RKO (cell line): ENCODE data around the gene GDA.

ENCODE experiments used
- DNase-seq: peaks from one replicate; pipeline ENCODE4 v3.0.0-alpha.2; 2016; ENCODE audit warnings: low spot score

GDA gene

DNA sequence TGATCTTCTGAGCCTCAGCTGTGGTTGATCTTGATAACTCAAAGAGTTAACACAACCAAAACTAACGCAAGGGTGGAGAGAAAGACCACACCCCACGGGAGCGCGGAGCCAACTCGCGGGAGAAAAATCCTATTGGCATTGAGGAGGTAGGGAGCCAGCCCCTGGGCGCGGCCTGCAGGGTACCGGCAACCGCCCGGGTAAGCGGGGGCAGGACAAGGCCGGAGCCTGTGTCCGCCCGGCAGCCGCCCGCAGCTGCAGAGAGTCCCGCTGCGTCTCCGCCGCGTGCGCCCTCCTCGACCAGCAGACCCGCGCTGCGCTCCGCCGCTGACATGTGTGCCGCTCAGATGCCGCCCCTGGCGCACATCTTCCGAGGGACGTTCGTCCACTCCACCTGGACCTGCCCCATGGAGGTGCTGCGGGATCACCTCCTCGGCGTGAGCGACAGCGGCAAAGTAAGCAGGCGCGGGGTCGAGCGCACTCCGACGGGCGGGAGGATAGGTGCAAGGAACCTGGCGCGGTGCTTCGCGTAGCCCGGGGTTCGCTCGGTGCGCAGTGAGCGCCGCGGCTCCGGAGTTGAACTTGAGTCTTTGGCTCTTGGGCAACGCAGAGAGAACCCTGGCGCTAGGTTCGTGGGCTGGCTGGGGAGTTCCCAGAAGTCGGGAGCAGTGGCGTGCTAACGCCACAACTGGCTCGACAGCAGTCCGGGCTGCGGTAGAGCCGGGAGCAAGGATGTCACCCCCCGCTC is at the start of gene GDA:
Gene GDA, plus strand, starts transcription at position 210 of the 745 bp plus-strand sequence. Its CDS starts 120 bp downstream, at position 330.
- no peak for DNase-seq

DNA sequence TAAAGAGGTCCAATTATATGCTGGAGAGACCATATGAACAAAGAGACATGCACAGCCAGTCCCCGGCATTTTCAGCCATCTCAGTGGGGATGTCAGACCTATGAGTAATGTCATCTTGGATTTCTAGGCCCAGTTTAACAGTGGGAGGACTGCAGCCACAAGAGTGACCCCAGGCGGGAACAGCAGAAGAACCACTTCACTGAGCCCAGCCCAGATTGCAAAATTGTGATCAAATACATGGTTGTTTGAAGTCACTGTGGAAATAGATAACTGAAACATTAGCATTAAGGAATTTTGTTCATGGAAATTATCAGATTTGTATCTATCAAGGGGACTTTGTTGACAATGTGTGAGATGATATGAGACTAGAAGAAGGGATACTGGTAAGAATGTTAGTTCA is 46.7 kb upstream of the GDA start:
- DNase-seq: no peak

DNA sequence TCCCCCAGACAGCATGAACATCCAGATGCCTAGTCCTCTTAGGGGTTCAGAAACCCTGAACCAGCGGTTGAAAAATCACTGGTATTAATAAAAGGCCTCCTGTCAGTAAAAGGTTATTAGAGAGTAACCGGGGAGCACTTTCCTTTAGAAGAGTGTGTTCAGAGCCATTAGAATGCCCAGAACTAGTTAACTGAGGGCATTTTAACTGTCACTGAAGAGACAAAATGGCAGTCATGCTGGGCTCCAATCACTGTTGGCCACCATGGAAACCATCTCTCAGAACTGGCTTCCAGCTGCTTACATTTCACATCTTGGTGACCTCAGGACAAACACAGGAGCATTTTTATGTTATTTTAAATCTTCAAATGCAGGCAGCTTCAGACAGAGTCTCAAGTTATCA is 36.2 kb upstream of the GDA start:
- no peak for DNase-seq

DNA sequence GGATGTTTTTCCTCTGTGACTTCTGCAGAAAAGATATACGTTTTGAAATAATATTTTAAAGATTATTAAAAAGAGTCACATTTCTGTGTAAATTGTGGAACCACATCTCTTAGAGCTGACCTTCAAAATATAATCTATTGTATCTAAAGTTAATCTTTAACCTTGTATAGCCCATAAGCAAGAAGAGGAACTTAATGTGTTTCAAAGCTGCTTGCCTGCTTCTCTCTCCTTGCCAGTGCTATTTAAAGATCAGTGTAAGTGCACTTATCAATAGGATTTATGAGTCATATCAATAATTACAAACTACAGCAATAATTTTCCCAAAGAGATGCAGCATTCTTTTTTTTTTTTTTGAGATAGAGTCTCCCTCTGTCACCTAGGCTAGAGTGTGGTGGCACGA is 29.4 kb upstream of the GDA start:
- DNase-seq: no peak

DNA sequence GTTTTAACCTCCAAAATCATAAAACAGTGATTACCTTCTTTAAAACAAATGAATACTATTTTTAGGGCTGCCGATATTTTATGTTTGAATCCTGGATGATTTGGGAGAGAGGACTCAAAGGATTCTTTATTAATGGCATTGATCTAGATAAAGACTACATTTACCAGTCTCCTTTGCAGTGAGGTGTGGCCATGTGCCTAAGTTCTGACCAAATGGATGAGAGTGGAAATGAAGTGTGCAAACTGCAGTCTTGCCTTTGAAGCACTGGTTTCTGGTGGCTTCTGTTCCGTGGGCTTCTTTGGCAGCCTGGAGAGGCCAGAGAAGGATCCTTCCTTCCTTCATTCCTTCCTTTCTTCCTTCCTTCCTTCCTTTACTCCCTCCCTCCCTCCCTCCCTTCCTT is 24.3 kb upstream of the GDA start:
- no peak for DNase-seq

DNA sequence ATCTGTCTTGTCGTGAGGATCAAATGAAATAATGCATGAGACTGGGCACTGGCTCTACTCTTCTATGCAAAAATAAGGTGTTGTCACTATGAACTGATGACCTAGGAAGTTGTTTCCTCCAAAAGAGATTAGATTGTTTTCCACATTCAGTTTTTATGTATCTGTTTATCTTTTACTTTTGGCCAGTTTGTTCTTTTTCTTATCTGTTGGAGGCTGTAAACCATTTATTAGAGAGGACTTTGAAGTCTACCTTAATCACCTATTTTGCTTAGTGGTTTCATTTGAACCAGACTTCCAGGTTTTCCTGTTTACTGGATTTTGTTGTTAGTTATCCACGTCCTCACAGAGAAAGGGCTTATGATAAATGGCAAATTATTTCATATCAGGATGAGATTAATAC is 21.5 kb upstream of the GDA start:
- no peak for DNase-seq

DNA sequence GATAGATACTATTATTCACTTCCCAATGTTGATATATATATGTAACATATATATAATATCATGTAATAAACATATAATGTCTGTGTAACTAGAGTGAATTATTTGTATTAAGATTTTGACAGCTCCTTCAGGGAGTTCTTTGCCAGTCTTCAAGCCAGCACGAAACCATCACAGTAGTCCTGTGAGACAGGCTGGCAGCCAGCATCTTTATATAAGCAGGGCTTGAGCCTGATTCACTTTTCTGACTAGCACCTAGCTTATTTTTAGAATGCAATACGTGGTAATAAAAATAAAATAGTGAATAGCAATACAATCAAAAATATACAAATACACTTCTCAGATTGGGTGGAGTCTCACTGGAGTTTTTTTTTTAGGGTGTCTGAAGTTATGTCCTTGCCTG is 20.7 kb upstream of the GDA start:
- DNase-seq: no peak

DNA sequence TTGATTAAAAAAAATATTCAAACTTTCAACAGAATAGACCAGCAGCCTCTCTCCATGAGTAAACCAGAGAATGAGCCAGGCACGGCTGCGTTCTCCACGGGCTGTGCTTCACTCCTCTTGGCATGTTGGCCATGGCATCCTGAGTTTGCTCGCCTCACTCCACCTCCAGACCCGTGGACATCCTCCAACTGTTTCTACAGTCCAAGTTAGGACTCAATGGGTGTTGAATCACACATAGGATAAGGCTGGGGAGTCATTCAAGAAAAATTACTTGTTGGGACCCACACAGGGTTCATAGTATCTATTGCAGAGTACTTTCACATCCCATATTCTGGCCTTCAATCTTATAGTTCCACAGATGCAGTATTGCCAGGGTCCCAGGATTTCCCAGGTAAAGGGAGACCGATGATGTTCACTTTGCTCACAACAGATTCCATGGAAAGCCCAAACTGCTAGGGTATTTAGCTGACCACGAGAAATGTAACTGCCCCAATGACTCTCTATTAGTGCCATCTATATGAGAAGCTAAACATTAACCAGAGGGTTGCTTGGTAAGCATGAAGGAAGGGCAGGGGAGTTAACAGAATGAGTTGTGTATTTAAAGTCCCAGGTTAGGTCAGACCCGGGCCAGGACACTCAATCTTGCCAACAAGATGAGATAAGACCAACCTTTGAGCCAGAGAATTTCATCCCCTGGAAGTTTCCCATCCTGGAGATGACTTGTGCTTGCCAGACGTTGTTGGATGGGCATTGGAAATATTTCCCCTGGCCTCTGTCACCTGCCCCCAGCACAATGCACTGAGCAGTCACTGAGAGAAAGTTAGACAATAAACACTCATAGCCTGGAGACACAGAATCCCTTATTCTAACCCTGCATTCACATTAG is 19.7 kb upstream of the GDA start:
- no peak for DNase-seq

DNA sequence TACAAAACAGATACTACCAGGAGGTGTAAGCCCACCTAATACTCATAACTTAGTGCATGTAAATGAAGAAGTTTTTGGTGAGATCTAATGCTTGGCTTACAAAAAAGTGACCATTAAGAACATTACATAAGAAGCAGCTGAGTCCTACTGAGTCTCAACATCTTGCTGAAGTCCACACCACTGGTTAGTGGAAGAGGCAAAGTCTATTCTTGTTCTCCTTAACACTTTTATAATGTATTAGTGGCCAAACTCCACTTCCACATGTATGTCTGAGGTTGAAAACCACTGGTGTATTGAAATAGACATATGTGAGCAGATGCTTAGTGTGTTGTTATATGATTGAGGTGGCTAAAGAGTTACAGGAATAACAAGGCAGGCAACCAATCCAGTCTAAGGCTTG is 18.9 kb upstream of the GDA start:
- no peak for DNase-seq

DNA sequence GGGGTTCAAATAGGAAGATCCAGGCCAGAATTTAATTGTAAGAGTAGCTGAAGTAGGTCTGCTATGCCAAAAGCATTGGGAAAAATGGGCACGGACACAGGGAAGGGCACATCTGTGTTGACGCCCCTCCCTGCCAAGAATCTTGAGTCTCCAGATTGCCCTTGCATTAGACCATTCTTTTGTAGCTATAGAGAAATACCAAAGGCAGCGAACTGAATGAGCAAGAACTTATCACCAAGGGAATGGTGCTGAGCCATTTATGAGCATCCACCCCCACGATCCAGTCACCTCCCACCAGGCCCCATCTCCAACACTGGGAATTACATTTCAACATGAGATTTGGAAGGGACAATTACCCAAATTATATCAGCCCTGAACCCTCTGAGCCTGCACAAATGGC is 18.0 kb upstream of the GDA start:
- no peak for DNase-seq

DNA sequence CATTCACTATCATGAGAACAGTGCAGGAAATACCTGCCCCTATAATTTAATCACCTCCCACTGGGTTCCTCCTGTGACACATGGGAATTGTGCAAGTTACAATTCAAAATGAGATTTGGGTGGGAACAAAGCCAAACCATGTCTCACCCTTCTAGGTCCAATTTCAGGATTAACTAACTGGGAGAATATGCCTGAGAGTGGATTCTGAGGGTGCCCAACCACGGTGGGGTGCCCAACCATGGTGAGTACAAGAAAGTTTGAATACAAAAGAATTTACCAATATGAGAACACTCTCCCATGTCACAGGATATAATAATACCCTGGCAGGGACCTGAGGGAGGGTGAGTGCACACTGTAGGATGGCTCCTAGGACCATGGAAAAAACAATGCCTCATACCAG is 17.2 kb upstream of the GDA start:
- DNase-seq: no peak

DNA sequence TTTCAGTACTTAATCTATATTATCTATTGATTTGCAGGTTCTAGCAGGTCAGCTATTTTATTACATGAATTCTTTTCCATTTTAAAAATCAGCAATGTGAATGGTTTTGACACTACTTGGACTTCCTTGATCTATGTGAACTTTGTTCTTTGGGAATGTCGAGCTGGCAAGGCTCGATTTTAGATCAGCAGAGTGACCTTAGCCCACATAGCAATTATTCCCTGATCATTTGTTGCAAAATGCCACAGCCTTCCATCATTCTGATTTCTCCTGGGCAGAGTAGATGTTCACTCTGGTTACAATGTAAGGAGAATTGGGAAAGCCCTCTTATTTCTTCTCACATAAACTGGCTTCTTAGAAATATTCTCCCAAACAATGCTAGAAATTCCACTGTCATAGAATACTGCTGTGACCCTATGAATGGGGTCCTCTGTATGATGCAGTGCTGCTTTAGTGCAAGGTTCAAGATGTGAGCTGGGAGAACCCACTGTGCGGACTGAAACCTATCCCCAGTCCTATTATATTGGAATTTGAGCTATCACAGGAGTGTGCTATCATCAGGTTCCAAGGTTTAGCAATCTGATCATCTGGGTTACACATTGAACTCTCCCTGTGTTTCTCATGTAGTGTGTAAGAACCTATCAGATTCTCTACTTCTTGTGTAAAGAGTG is 15.7 kb upstream of the GDA start:
- no peak for DNase-seq

DNA sequence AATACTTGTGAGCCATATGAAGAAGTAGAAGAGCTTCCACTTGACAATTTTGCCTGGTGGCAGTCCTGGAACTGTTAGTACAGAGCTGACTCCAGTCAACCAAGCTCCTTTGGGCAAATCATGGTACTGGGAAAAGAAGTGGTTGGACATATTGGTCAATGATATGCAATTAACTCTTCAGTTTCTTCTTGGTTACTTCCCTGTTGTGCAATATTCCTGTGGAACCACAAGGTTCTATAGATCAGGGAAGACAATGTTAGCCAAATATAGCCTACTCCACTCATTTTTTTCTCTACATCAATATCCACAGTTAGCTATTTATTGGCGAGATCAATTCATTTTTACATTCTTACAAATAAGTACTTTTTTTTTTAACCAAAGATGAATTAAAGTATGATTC is 14.4 kb upstream of the GDA start:
- no peak for DNase-seq

DNA sequence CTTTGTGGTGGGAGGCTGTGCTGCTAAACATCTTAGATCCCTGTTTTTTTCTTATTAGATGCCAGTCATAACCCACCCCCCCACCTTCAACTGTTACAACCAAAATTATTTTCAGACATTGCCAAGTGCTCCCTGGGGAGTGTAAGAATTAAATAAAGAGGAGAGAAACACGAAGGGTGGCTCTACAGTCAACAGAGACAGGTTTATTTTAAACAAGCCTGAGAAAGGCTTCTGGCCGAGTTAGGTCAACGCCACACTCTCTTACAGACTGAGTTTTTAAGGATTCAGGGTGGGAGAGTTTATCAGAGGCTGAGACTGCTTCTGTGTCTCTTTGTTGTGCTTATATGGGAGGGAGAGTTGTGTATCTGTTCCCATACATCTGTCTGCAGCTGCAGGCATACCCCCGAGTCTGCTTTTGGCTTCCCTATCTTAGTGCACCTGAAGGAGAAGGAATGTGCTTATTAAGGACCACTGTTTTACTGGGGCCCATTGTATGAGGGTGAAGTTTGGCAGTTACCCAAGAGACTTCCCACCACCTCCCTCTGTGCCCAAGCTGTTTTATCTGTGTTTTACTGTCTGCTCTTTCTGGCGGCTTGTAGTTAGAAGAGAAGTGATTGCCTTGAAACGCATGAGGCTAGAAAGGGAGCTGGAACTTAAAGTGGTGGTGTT is 11.4 kb upstream of the GDA start:
- no peak for DNase-seq

DNA sequence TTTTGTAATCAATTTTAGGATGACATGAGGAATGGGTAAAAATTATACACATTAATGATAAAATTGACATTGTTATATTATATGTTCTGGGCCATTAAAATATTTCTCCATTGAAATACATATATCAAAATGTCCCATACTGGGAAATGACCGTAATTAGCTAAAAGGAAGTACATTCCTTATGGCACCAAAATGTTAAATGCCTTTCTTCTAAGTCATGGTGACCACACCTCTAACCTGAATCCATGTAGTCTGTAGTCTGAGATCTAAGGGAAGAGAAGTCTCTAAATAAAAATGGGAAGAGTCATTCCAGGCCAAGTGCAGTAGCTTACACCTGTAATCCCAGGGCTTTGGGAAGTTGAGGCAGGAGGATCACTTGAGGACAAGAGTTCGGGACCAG is 10.0 kb upstream of the GDA start:
- DNase-seq: no peak

DNA sequence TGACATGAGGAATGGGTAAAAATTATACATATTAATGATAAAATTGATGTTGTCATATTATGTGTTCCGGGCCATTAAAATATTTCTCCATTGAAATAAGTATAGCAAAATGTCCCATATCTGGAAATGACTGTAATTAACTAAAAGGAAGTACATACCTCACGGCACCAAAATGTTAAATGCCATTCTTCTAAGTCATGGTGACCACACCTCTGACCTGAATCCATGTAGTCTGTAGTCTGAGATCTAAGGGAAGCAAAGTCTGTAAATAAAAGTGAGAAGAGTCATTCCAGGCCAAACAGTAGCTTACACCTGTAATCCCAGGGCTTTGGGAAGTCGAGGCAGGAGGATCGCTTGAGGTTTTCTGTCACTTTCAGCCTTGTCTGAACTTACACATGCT is 8.7 kb upstream of the GDA start:
- no peak for DNase-seq

DNA sequence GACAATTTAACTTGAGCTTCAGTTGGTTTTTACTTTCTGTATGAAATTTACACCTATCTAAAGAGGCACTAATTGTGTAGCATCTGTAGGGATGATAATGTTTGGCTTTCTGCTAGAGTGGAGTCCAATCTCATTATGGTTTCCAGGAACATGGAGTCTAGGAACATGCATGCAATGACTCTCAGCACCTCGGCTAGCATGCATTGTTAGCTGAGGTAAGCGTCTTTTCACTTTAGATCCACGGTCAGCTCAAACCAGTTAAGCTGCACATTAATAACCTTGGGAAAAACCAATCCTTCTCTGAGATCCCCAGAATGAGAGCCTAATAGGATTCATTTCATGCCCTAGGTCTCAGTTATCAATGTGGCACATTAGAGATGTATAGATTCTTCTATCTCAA is 7.8 kb upstream of the GDA start:
- DNase-seq: no peak

DNA sequence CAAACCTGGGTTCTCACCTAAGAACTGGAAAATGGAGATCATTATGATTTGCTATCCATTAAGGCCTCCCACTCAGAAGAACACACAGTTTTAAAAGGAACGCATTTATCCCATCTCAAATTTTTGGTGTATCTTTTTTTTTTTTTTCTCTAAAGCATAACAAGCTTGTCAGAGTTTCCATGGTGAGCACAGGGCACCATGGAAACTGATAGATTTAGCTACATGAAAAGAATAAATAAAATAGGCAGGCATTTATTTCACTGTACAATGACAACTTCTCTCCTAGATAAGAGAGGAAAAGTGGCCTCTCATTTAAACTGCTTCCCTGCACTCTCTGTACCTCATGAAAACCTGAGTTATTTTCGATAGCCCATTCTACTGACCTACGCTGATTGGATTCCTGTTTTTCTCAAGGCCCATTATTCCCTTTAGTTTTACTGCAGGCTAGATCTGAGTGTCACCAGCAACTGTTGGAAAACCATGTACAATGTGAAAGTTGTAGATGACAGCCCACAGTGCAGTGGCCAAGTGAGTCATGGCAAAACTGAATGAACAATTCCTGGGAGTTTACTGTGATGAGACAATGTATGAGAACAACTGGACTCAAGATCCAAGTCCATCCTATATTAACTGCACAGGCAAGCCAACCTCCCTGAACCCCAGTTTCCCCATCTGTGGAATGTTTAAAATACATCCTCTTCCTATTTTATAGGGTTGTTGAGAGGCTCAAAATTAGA is 4.3 kb upstream of the GDA start:
- DNase-seq: no peak

DNA sequence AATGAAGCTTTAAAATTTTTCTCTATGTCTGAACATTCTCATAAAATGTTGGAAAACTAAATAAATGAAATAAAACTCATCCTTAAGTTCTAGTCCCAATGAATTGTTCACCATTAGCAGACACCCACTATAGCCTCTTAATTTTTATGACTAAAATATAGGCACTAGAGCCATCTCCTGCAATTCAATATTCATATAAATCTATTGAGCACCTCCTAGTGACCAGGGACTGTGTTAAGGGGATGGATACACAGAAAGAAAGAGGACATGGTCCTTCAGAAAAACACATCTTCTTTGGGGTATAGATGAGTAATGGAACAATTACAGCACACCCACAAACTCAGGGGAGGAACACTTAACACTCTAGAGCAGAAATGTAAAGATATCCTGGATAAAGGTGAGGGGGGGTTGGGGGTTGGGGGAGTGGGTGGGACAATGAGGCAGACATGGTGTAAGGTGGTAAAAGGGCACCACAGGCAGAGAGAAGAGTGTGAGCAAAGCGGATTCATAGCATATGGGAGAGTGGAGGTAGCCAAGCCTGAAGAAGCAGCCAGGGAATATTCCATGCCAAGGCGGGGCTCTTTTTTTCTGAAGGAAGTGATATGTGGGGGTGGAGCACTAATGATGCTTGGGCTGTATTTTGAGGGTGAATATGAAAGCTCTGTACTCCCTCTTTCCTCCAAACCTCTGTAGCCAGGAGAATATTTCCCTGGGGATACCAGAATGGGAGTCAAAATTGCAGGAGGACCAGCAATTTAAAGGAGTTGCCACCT is 3.3 kb upstream of the GDA start:
- no peak for DNase-seq

DNA sequence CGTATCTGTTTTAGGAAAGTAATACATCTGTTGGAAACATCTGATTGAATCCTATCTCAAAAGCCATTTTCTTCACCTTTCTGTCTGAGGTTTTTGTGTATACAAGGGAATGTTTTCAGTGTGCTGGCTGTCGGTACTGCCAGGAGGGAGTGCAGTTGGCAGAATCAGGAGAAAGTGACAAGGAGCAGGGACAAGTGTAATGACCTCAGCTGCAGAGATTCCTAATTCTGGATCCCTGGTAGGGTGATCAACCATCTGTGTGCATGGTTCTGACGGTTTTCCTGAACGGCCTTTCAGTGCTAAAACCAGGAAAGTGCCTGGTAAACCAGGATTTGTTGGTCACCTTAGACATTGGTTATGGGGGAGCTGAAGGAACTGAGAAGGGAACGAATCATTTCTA is 1.6 kb upstream of the GDA start:
- DNase-seq: no peak

DNA sequence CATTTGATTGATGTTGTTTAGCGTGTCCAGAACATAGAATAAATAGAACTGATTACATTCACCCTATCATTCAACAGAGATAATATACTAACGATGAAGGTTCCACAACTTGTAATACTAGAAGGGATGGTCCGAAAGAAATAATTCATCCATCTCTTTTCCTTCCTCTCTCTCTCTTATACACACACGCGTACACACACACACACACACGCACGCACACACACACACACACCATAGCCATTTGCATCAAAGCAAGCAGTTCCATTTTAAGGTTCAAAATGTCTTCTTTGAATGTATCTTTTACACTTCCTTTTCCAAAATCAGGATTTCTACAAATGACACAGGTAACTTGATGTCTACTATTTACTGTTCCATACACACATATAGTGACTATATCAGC is 887 bp downstream of the GDA start:
- no peak for DNase-seq
